GM12892 (cell line): ENCODE measurements around the gene RPAIN.

ENCODE experiments used
- POLR2A ChIP-seq: IDR thresholded peaks from 2 replicates; pipeline ENCODE4 v1.6.1; 2011; ENCODE audit warnings: low read depth, low read length, control low read depth
- POLR2AphosphoS5 ChIP-seq: IDR thresholded peaks from 2 replicates; pipeline ENCODE4 v1.6.1; 2011; ENCODE audit warnings: low read depth, low read length, control low read depth
- TAF1 ChIP-seq: IDR thresholded peaks from 2 replicates; pipeline ENCODE4 v1.6.1; 2011; ENCODE audit warnings: low read depth, mild to moderate bottlenecking, control low read depth, low read length, borderline replicate concordance

DNA sequence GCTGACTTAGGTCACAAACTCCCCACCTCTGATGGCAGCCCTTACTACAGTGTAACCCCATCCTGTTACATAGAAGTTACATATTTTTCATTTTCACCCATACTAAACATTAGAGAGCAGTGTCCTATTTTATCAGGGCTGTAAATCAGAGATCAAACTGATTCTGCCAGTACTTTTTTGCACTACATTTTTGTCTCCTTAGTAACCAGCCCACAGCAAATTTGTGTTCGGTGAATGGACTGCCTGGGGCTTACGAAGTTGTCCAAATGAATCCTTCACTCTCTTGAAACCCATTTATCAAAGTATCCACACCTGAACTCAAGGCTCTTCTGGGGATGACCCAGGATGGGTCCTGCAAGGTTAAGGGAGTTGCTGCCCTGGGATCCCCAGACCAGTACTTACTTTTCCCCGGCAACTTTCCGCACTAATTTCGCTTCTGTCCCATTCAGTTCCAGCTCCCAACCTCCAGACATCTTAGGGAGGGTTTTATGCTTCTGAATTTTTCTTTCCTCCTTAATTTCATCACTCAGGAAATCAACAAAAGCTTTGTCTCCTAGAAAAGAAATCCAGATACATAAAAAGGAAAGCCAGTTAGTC lies 17.8 kb downstream of the RPAIN start:
- no peak for TF ChIP-seq POLR2A
- no peak for TF ChIP-seq POLR2AphosphoS5
- TF ChIP-seq TAF1: no peak
